GM19467 (cell line): ENCODE measurements around the gene M6PR.
"Not testable (repeated sequence)": the region's sequence is repeated elsewhere in the genome, so short reads cannot be mapped to it uniquely, and the experiment has no call there.

Experiments used
- ATAC-seq: cut with Tn5 transposase; IDR thresholded peaks from one replicate; pipeline ENCODE4 v1.9.1; 2021; ENCODE audit warnings: mild to moderate bottlenecking, moderate library complexity; ENCODE audit not compliant: unreplicated experiment

Gene M6PR

GRCh38 chr12:8951744-8952143, 2.3 kb upstream of the M6PR start:
- no peak for ATAC-seq

DNA sequence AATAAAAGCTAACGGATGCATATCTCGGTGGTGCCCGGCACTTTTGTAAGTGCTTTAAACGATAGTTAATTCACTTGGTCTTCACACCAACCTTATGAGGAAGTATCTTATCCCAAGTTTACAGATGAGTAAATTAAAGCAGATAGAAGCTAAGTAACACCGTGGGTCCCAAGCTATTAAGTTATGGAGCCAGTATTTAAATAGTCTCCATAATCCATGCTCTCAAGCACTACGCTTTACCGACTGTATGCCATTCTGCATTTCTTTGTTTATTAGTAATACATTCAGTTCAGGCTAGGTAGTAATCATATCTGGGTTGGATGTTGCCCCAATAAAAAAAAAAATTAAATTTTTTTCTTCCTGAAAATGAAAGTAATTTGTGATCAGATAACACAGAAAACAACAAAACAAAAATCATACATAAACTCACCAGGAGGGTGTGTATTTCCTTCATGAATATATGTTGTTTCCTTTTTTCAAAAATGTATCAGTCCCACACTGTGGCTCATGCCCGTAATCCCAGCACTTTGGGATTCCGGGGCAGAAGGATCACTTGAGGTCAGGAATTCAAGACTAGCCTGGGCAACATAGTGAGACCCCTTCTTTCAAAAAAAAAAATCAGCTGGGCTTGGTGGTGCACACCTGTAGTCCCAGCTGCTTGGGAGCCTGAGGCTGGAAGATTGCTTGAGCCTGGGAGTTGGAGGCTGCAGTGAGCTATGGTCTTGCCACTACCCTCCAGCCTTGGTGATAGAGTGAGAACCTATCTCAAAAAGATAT, 1.4 kb upstream of the M6PR start:
- no peak for ATAC-seq

DNA sequence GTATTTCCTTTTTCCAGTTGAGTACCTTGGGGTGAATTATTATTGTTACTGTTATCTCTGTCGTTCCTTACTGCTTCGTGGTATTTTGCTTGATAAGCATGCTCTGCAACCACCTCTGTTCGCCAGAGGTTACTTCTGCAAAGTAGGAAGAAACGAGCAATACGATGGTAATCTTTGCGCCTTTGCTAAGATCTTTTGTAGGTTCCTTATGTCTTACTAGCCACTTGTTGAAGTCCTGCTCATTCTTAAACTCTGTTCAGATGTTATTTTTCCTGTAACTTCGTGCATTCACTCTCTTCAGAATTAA, 729 bp upstream of the M6PR start:
- ATAC-seq = no peak

DNA sequence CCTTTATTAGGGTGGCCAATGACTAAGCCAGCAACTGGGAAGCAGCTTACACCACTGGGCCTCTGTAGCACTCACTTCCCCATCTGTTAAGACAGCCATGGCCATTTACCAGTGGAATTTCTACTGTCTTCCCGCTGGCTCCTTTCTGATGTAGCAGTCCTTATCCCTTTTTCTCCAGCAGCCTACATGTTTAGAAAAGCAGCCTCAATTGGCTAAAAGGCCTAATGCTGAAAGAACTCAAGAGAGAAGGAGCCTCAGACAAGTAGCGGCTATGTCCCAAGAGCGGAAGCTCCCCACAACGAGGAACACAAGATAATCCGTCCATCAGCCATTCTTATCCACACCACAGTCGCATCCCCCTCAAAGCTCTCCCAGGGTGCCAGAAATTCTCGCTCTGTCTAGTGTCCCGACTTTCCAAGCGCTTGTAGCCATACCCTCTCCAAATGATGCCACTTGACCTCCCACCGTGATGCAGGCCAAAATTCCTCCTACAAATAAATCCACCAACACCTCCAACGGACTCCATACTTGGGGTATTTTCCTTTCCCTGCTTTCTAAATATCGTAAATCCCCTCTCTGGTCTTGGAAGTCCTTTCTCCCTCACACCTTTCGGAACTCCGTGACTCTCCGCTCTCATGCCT, 624 bp downstream of the M6PR start:
- no peak for ATAC-seq

GRCh38 chr12:8947737-8948136, 1.7 kb downstream of the M6PR start:
- ATAC-seq = no peak

DNA sequence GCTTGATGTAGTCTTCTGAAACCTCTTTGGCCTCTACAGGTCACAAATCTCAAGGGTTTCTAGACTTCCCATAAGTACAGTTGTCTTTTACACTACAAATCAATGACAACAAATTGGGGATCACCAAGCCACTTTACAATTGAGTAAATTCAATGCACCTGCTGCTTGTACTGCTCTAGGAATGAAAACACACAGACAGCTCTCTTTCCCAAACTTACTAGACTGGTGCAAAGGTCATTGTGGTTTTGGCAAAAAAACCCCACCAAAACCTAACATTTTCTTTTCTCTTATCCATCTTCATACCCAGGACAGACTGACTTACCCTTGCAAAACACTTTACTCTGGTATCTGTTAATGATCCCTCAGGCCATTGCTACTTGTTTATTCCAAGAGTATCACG, 2.7 kb downstream of the M6PR start:
- ATAC-seq = no peak

GRCh38 chr12:8943565-8944186, 5.8 kb downstream of the M6PR start:
- ATAC-seq = no peak

GRCh38 chr12:8941691-8942478, 7.6 kb downstream of the M6PR start:
- no peak for ATAC-seq

GRCh38 chr12:8937842-8938442, 11.5 kb downstream of the M6PR start:
- not testable (repeated sequence) for ATAC-seq

DNA sequence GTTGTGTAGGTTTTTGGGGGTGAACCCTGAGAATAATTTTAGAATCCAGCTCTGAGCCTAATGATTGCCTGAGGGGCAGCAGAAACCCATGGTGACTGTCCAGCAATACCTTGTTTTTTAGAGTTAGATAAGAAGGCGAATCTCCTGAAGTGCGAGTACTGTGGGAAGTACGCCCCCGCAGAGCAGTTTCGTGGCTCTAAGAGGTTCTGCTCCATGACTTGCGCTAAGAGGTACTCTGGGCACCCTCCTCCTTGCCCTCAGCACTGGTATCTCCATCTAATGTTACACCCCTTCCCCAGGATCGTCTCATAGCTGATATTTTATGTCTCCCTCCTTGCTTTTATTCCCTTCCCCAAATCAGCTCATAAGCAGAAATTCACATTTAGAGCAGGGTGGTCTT, 12.7 kb downstream of the M6PR start:
- ATAC-seq = no peak

GRCh38 chr12:8934080-8934479, 15.4 kb downstream of the M6PR start:
- not testable (repeated sequence) for ATAC-seq

GRCh38 chr12:8932464-8932863, 17.0 kb downstream of the M6PR start:
- not testable (repeated sequence) for ATAC-seq

- ATAC-seq = not testable (repeated sequence)
Measured at GRCh38 chr12:8930655-8931323, 18.7 kb downstream of the M6PR start.

DNA sequence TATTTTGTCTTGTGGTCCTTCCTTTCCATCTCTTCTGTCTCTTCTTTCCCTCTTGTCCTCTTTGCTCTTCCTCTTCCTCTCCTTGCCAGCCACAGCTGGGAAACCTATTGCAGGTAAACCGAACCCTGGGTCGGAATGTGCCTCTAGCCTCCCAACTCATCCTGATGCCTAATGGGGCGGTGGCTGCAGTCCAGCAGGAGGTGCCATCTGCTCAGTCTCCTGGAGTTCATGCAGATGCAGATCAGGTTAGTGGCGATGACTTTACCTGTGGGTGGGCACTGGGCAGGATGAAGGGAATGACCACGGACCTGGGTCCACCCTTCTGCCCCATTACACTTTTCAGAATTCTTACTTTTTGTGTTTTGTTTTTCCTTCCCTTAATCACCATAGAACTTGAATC, 26.9 kb downstream of the M6PR start:
- ATAC-seq = no peak

DNA sequence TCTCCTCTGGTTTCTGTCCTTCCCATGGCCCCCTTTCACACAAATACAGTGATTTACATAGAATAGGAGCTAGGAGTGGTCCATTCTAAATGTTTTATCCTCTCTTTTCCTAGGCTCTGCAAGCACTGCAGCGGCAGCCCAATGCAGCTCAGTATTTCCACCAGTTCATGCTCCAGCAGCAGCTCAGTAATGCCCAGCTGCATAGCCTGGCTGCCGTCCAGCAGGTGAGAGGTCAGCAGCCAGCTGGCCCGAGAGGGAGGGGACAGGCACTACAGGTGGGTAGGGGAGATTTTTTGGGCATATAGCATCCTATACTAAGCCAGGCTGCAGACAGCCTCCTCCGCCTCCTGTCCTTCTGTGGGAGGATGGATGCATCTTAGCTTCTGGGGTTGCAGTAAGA, 29.8 kb downstream of the M6PR start:
- not testable (repeated sequence) for ATAC-seq

DNA sequence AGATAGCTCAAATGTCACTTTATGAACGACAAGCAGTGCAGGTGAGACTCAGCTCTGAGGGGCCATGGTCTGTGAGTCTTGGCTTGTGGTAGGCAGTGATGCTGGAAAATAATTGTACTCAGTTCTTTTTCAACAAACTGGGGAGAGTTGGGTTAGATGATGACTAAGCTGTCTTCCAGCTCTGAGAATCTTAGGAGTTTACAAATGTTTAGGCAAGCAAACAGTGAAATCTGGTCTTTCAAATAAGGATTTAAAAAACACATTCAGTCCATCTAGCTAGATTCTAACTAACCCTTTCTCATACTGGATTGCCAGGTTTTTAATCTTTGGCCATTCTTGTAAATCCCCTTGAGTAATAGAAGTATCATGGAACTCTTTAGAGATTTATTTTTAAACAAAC, 31.7 kb downstream of the M6PR start:
- no peak for ATAC-seq

DNA sequence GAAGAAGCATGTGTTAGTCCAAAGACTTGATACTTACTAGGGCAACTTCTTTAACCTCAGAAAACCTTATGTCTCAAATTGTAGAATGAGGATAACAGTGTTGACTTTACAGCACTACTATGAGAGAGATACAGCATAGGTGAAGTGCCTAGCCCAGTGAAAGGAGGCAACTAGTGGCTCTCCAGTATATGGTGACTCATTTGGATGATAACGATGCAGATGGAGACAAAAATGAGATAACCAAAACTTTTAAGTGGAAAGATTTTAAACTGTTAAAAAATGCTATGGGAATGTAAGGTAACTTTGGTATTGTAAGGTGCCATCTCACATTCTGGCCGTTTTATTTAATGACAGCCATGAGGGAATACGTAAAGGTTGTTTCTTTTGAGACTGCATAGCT, 32.4 kb downstream of the M6PR start:
- no peak for ATAC-seq

GRCh38 chr12:8916154-8916553, 33.3 kb downstream of the M6PR start:
- no peak for ATAC-seq

GRCh38 chr12:8914716-8915526, 34.5 kb downstream of the M6PR start:
- ATAC-seq = peak; percentile 70
